ENCODE measurements around the gene EBPL.

Gene EBPL

GRCh38 chr13:49670828-49671227, 20.5 kb downstream of the EBPL start:
- no peak for DNase-seq

DNA sequence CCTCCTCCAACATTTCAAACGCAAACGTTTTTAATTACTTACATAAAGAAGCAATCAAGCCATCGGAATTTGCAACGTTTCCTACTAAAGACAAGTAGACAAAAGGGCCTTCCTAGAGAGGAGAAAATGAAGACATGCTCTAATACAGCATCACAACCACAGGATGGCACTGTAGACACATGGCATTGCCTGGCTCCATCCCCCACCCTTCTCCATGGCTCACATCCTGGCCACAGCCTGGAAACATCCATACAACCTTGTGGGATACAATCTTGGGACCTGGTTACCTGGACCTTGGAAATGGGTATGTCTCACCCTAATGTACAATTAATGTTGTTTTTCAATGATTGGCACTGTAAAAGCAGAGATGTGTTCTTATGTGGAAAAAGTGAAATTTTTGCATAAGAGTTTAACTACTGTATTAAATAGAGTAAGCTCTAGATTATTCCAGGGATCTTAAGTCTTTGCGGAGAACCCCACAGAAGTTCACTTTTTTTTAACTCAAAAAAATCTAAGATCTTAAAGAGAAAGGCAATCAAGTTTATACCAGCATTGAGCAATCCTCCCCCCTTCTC, 21.5 kb downstream of the EBPL start:
- DNase-seq, result peak; percentile 60 to 75

DNA sequence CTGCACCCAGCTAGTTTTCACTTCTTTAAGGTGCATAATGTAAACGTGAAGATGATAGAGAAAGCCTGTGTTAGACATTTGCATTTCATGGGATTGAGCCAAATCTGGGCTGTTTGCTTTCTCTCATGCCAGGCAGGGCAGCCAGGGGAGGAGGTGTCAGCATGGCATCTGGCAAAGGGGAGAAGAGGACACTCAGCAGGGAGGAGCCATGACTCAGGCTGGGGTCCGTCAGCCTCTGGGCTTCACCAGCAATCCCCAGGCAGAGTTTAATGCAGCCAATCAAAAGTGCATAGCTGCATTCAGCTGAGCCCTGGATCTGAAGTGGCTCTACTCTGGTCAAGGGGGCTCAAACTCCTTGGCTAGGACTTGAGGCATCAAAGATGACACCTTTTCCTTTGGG, 23.5 kb downstream of the EBPL start:
- no peak for DNase-seq

GRCh38 chr13:49664606-49665005, 26.7 kb downstream of the EBPL start:
- DNase-seq, result no peak

- no peak for DNase-seq
Observed at GRCh38 chr13:49657241-49657641, 34.0 kb downstream of the EBPL start.

DNA sequence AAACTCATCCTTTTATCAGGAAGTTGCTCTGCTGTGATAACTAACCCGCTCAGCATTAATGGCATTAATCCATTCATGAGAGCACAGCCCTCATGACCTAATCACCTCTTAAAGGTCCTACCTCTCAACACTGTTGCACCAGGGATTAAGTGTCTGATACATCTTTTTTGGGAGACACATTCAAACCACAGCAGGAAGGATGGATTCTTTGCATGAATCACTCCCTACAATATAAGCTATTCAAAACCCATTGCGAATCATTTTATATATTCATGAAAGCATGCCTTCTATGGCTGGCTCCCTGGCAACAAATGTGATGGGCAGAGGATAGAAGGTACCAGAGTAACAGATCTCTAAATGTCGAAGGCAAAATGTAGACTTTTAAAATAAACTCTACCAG, 35.4 kb downstream of the EBPL start:
- no peak for DNase-seq

DNA sequence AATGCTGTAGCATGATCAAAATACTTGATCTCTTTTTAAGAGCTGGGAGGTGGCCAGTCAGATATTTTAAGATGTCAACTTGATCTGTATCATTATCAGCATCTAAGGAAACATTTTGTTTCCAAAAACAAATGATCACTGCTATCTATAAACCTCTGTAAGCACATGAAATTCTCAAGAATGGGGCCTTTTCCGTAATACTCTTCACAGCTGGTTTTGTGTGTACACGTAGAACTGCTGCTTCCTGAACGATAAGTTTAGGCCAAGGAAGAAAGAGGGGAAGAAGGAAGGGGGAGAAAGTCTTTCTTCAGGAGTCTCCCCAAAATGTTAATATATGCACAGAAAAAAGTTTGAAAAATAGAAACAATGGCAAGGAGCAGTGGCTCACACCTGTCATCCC, 37.3 kb downstream of the EBPL start:
- no peak for DNase-seq

- no peak for DNase-seq
Observed at GRCh38 chr13:49653478-49653877, 37.8 kb downstream of the EBPL start.

- DNase-seq, result peak; percentile 33 to 39
Observed at GRCh38 chr13:49652355-49653305, 38.7 kb downstream of the EBPL start.

DNA sequence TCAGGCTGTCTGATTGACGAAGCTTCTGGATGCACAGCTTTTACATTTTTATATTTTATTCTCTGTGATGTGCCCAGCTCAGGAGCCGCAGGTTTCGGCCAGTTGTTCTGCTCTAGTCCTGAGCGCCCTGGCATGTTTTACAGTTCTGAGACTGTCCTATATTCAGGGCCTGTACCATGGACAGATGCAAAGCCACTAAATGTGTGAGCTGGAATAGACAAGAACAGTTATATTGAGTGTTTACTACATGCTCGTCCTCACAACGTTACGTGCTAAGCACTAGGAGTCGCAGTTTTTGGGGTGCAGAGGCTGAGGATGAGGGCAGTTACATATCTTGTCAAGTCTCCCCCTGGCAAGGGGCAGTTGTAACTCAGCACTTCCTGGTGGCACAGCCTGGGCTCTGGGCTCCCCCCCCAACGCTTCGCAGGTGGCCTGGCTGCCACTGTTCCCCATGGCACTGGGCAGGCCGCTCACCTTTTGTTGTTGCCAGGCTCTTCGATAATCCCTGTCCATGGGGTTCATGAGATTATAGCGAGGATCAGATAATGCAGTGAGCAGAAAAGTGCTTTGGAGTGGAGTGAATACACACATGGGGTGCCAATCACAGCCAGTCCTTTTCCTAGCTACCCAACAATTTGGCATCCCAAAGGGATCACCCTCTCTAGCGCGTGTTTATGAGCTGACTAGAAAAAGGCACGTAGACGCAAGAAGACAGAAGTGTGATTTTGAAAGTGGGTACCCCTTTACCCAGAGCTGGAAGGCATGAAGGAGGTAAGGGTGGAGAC, 39.5 kb downstream of the EBPL start:
- no peak for DNase-seq

- DNase-seq, result no peak
Observed at GRCh38 chr13:49649963-49650312, 41.3 kb downstream of the EBPL start.

DNA sequence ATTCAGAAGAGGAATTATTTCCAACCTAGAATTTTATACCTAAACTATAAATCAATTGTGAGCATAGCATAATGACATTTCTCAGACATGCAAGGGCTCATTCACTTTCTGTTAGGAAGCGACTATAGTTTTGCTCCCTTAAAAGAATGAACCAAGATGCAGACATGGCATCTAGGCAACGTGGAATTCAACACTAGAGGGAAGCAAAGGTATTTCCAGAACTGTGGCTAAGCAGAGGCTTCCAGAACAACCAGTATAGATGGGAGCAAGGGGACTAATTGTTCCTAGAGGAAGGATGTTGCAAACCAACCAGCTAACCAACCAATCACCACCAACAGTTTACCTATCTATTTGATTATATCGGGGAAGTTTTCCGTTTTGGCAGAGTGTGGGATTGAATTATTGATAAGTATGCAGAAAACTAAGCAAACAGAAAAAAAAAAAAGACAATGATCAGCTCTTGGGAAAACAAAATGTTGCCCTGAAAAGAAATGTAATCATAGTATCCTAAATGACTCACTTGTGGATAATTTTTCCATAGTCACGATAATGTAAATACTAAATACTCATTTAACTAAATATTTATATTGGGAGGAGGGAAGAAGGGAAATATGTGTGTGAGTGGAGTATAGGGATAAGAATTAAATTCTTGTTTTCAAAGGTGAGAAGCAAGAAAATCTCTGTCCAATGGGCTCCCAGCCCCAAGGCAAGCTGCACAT, 41.9 kb downstream of the EBPL start:
- DNase-seq, result no peak

GRCh38 chr13:49646688-49647087, 44.6 kb downstream of the EBPL start:
- no peak for DNase-seq

- DNase-seq, result no peak
Observed at GRCh38 chr13:49645451-49645850, 45.8 kb downstream of the EBPL start.

DNA sequence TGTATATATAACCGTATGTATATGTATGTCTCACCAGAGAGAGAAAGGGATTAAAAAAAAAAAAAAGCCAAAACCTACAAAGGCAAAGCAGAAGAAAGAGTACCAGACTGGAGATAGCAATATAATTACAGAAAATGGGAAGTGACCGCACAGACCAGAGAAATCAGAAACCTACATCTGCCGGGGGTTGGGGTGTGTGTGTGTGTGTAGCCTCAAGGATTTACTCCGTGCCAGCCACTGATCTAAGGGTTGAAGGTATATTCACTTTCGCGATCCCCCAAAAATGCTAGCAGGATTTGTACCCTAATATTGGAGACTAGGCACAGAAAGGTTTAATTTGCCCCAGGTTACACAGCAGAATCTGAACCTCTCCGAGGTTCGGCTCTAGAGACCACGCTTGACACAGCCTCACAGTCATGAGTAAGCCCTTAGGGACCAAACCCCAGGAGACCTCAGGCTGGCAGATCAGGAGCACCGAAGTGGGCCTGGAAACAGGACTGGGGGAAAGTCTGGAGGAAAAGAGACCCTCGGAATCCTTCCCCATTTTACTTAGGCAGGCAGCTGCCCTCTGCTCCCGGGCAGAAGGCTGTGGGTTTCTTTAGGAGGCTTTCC, 48.1 kb downstream of the EBPL start:
- DNase-seq, result no peak

GRCh38 chr13:49641801-49642291, 49.4 kb downstream of the EBPL start:
- no peak for DNase-seq

DNA sequence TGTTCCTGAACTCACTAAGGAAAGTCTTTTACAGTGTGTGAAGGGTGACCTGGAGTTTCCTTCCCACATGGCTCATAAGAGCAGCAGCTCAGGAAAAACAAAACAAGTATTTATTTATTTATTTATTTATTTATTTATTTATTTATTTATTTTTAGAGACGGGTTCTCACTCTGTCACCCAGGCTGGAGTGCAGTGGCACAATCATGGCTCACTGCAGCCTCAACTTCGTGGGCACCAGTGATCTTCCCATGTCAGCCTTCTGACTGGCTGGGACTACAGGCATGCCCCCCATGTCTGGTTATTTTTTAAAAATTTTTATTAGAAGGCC, 52.6 kb downstream of the EBPL start:
- no peak for DNase-seq

DNA sequence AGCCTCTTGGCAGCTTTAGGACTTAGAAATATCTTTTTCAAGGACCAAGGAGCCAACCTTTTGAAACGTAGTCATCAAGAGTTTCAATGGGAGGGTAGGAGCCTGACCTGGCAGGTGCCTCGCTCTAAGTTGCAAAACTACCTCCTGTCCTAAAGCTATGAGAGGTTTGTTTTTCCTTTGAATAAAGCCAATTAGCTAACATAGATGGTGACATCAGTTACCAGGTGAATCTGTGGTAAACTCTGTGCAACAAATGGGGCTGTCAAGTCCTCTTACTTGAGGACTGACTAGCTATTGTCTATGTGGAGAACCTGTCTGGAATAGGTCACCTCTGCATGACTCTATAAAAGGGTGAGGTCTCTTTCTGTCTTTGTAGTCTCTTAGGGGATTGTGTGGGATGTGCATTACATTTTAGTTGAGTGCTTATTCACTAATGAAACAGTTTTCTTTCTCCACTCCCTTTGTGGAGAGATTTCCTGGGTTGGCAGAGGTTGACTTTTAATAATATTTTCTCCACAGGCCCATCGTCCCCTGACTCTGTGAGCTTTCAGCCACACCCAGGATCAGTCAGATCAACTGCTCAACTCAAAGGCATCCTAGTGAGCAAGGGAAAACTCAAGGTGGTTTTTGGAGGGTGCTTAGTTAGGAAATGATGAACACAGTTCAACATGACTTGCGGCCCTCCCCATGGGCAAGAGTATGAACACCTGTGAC, 53.1 kb downstream of the EBPL start:
- DNase-seq, result no peak

- DNase-seq, result no peak
Observed at GRCh38 chr13:49636705-49637104, 54.6 kb downstream of the EBPL start.

- DNase-seq, result no peak
Observed at GRCh38 chr13:49635599-49636433, 55.5 kb downstream of the EBPL start.

- DNase-seq, result no peak
Observed at GRCh38 chr13:49633710-49634109, 57.6 kb downstream of the EBPL start.

All from NCI-H1930 (cell line).